ENCODE measurements around the gene ACTN4. TPM values are rescaled to one million over a fixed set of nuclear protein-coding genes. Genes with fewer than 3 reads are reported as not detected.

Gene ACTN4
- total RNA-seq, 1 experiment from 2014 or later: 1,462 TPM

DNA sequence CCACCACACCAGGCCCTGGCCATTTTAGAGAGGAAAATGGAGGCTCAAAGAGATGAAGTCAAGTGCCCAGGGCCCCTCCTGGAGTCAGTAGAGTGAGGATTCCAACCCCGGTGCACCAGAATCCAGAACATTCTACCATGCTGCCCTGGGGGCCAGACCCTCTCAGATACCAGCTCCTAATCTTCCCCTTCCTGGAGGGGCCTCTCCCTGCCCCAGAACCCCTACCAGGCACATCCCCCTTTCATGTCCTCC lies 85.7 kb downstream of the ACTN4 start:
- H3K36me3 Mint-ChIP-seq (ENCODE audit: insufficient read depth, unreplicated experiment): peaks cover 97% of the 10 kb centered on the region
- peak overlapping the region; percentile 91 for H3K27ac Mint-ChIP-seq (ENCODE audit: unreplicated experiment)
- no peak for TF ChIP-seq CTCF (IDR thresholded peaks at IDR 0.05; ENCODE audit: unreplicated experiment)
- no peak for DNase-seq
- no TSS peak for BruUV-seq (replicated peaks)
- no peak overlapping the region for H3K4me3 Mint-ChIP-seq (ENCODE audit: low read depth, unreplicated experiment)
- H3K9me3 Mint-ChIP-seq (ENCODE audit: low read depth, unreplicated experiment): no peaks in the 10 kb centered on the region
- no peaks in the 10 kb centered on the region for H3K27me3 Mint-ChIP-seq (ENCODE audit: unreplicated experiment)
- CTCF ChIA-PET: interaction anchor here (0.6 to 1.2 kb wide), 4 partner anchors 51 to 330 kb away, joined by 3 to 6 read pairs (median 4); partner anchors contain the start of gene FAM98C
- intact Hi-C loops (cut with micrococcal nuclease; ENCODE audit: unreplicated experiment): loop anchor here (2.0 to 5.0 kb wide), 3 partner anchors 79 to 188 kb away; partner anchors contain the start of genes ECH1 and LGALS4
- H3K4me1 Mint-ChIP-seq (ENCODE audit: low read depth, unreplicated experiment): peaks cover 50% of the 10 kb centered on the region

DNA sequence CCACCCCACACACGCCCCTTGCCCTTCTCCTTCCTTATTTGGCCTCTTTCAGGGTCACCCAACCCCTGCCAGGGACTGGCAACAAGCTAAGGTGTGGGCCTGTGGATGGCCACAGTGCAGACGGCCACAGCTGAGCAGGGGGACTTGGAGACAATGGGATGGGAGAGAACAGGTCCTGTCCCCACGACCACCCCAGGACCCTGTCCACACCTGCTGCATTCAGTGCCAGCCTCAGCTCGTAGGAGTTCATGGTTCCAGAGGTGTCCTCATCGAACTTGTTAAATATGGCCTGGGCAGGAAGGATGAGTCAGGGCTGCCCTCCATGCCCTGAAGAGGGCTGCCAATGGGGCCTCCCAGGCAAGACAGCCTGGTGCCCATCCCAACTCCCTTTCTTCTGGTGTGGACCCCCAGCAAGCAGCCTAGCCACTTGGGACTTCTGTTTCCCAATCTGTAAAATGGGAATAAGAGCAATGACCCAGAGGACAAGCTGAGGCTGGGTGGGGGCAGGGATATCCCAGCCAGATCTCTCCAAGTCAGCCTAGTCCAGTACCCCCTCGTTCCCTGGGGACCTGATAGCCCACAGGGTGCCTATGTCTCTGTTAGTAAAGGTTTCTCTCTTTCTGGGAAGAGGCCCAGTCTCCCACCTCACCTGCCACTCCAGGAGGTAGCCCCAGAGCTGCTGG lies 86.2 kb downstream of the ACTN4 start:
- no TSS peak for BruUV-seq (replicated peaks)
- CTCF ChIA-PET: interaction anchor here (1.2 to 1.5 kb wide), 2 partner anchors 99 to 116 kb away, joined by 3 to 6 read pairs; no protein-coding TSS in a partner anchor
- peaks cover 97% of the 10 kb centered on the region for H3K36me3 Mint-ChIP-seq (ENCODE audit: insufficient read depth, unreplicated experiment)

GRCh38 chr19:38734176-38734425 lies 86.7 kb downstream of the ACTN4 start:
- CTCF ChIA-PET: interaction anchor here (1.5 kb wide), 1 partner anchor 100 kb away, joined by 6 read pairs; no protein-coding TSS in a partner anchor
- Mint-ChIP-seq H3K4me1 (ENCODE audit: low read depth, unreplicated experiment) (peaks cover 44% of the 10 kb centered on the region), H3K27me3 (ENCODE audit: unreplicated experiment) (no peaks in the 10 kb centered on the region), H3K4me3 (ENCODE audit: low read depth, unreplicated experiment) (no peak overlapping the region), H3K36me3 (ENCODE audit: insufficient read depth, unreplicated experiment) (peaks cover 92% of the 10 kb centered on the region), H3K9me3 (ENCODE audit: low read depth, unreplicated experiment) (no peaks in the 10 kb centered on the region), H3K27ac (ENCODE audit: unreplicated experiment) (peak overlapping the region; percentile 91)
- intact Hi-C loops (cut with micrococcal nuclease; ENCODE audit: unreplicated experiment): loop anchor here (5.0 kb wide), 2 partner anchors 78 to 98 kb away; partner anchors contain the start of genes ECH1 and LGALS4
- no peak for TF ChIP-seq CTCF (IDR thresholded peaks at IDR 0.05; ENCODE audit: unreplicated experiment)
- DNase-seq: no peak
- BruUV-seq (replicated peaks): no TSS peak

More for the DNA sequence above, 86.2 kb downstream of the ACTN4 start:
- no peak for TF ChIP-seq CTCF (IDR thresholded peaks at IDR 0.05; ENCODE audit: unreplicated experiment)
- no peaks in the 10 kb centered on the region for H3K9me3 Mint-ChIP-seq (ENCODE audit: low read depth, unreplicated experiment)
- no peak for DNase-seq
- no peaks in the 10 kb centered on the region for H3K27me3 Mint-ChIP-seq (ENCODE audit: unreplicated experiment)
- no peak overlapping the region for H3K4me3 Mint-ChIP-seq (ENCODE audit: low read depth, unreplicated experiment)
- peak overlapping the region; percentile 91 for H3K27ac Mint-ChIP-seq (ENCODE audit: unreplicated experiment)
- intact Hi-C loops (cut with micrococcal nuclease; ENCODE audit: unreplicated experiment): loop anchor here (2.0 to 5.0 kb wide), 3 partner anchors 79 to 189 kb away; partner anchors contain the start of genes ECH1 and LGALS4
- peaks cover 46% of the 10 kb centered on the region for H3K4me1 Mint-ChIP-seq (ENCODE audit: low read depth, unreplicated experiment)

DNA sequence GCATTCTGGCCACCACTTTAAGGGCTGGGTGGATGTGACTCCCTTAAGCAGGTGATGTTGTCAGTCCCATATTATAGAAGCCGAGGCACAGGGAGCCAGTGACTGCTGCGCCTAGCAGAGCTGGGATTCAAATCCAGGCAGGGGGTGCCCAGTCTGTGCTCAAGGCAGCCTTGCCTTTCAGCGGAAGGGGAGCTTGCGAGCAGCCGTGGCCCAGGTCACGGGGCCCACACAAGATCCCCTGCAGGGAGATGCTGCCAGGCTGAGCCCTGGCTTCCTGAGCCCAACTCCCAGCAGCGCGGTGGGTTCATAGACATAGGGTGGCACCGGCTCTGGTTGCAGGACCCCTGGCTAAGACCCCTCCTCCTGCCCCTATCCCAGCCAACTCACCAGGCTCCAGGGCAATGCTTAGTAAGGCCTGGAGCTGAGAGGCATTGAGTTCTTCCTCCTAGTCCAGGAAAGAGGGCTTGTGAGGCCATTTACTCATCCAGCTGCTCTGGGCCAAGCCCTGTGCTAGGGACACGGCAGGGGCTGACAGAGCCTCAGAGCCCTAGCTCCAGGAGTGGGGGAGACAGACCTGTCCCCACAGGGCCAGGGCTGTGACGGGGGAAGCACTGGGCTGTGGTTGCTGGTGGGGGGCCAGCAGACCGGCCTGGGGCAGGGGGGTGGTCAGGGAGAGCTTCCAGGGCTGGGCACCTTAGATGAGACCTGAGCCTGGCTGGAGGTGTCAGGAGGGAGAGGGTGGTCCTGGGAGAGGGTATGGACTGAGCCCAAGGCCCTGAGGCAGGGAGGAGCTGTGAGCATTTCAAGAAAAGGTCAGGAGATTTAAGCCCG lies 87.2 kb downstream of the ACTN4 start:
- peak overlapping the region; percentile 47 for H3K4me3 Mint-ChIP-seq (ENCODE audit: low read depth, unreplicated experiment)
- TSS peak; percentile 27 for BruUV-seq (replicated peaks)
- peaks cover 87% of the 10 kb centered on the region for H3K36me3 Mint-ChIP-seq (ENCODE audit: insufficient read depth, unreplicated experiment)
- H3K27me3 Mint-ChIP-seq (ENCODE audit: unreplicated experiment): no peaks in the 10 kb centered on the region
- CTCF ChIA-PET: interaction anchor here (0.5 to 1.5 kb wide), 4 partner anchors 100 to 248 kb away, joined by 3 to 6 read pairs (median 4); no protein-coding TSS in a partner anchor
- H3K27ac Mint-ChIP-seq (ENCODE audit: unreplicated experiment): peak overlapping the region; percentile 91
- H3K9me3 Mint-ChIP-seq (ENCODE audit: low read depth, unreplicated experiment): no peaks in the 10 kb centered on the region
- intact Hi-C loops (cut with micrococcal nuclease; ENCODE audit: unreplicated experiment): loop anchor here (5.0 kb wide), 2 partner anchors 78 to 98 kb away; partner anchors contain the start of genes ECH1 and LGALS4
- TF ChIP-seq CTCF (IDR thresholded peaks at IDR 0.05; ENCODE audit: unreplicated experiment): no peak
- peak; percentile 41 for DNase-seq
- peaks cover 39% of the 10 kb centered on the region for H3K4me1 Mint-ChIP-seq (ENCODE audit: low read depth, unreplicated experiment)

All from Calu3 (cell line).